SK-N-SH (cell line): ENCODE results near the gene TBC1D5. TPM values are rescaled to one million over a fixed set of nuclear protein-coding genes. Genes with fewer than 3 reads are reported as not detected.

ENCODE experiments used
- CTCF ChIA-PET: fragments of 300-600, 350-600 bp; formaldehyde crosslinking; extraction: SDS; loops from one replicate; lab custom pipeline; 2021; lab: Yijun Ruan, JAX
- POLR2A ChIA-PET: fragments of 350-600 bp; sonication (Branson Sonifier 250); formaldehyde crosslinking; extraction: SDS; loops from one replicate; lab custom pipeline; 2020; ENCODE audit warnings: antibody characterized with exemption, inconsistent platforms; lab: Yijun Ruan, JAX
- DNase-seq: peaks from one replicate; pipeline ENCODE4 v3.0.0; 2012
- H2AFZ ChIP-seq: fragments of 200-600 bp; sonication (generic); 2 replicates; pipeline ENCODE4 v1.8.1; 2016; ENCODE audit warnings: antibody characterized with exemption, mild to moderate bottlenecking, low read depth
- H3F3A ChIP-seq: fragments of 200-600 bp; sonication (generic); replicated peaks from 2 replicates; pipeline ENCODE3; 2016; ENCODE audit warnings: antibody characterized with exemption, mild to moderate bottlenecking; ENCODE audit not compliant: insufficient read depth
- H3K27ac ChIP-seq, 2 experiments: fragments of 200-500 bp in 1 of 2; fragments of 200-600 bp in 1 of 2; sonication (Bioruptor generic) in 1 of 2; sonication (generic), shearing (Covaris generic) in 1 of 2; 2 replicates each; pipeline versions ENCODE4 v1.5.1 to v1.6.1; 2014 to 2016; ENCODE audit warnings: low read depth in 2 of 2, inconsistent platforms in 1 of 2, low read length in 1 of 2, mild to moderate bottlenecking in 1 of 2, mixed read lengths in 1 of 2
- H3K27me3 ChIP-seq: fragments of 200-600 bp; sonication (generic), shearing (Covaris generic); 2 replicates; pipeline ENCODE4 v1.6.1; 2016; ENCODE audit warnings: mixed run types; ENCODE audit not compliant: insufficient read depth
- H3K36me3 ChIP-seq, 2 experiments: fragments of 200-500 bp in 1 of 2; fragments of 200-600 bp in 1 of 2; sonication (Bioruptor generic) in 1 of 2; sonication (generic) in 1 of 2; replicated peaks in 1 of 2; 2 replicates each; pipeline versions ENCODE3 to v1.5.1; 2014 to 2016; ENCODE audit warnings: low read length in 1 of 2, mild to moderate bottlenecking in 1 of 2; ENCODE audit not compliant: insufficient read depth in 2 of 2, control insufficient read depth in 1 of 2
- H3K4me1 ChIP-seq, 2 experiments: fragments of 200-500 bp in 1 of 2; fragments of 200-600 bp in 1 of 2; sonication (Bioruptor generic) in 1 of 2; sonication (generic), shearing (Covaris generic) in 1 of 2; 2 replicates each; pipeline versions ENCODE4 v1.5.1 to v1.6.1; 2014 to 2016; ENCODE audit warnings: low read depth in 1 of 2, low read length in 1 of 2, mixed run types in 1 of 2; ENCODE audit not compliant: insufficient read depth in 2 of 2, control insufficient read depth in 1 of 2
- H3K4me2 ChIP-seq: fragments of 200-600 bp; sonication (generic), shearing (Covaris generic); 2 replicates; pipeline ENCODE4 v1.6.1; 2017; ENCODE audit warnings: mixed run types
- H3K4me3 ChIP-seq, 2 experiments: fragments of 200-500 bp in 1 of 2; fragments of 200-600 bp in 1 of 2; sonication (Bioruptor generic) in 1 of 2; sonication (generic), shearing (Covaris generic) in 1 of 2; 2 replicates each; pipeline versions ENCODE4 v1.5.1 to v1.8.1; 2014 to 2016; ENCODE audit warnings: low read depth in 2 of 2, inconsistent platforms in 1 of 2, low read length in 1 of 2, mild to moderate bottlenecking in 1 of 2, mixed read lengths in 1 of 2, moderate library complexity in 1 of 2
- H3K79me2 ChIP-seq: fragments of 200-600 bp; sonication (generic); 2 replicates; pipeline ENCODE4 v1.8.1; 2017; ENCODE audit warnings: mild to moderate bottlenecking; ENCODE audit not compliant: insufficient read depth
- H3K9ac ChIP-seq: fragments of 200-600 bp; sonication (generic); 2 replicates; pipeline ENCODE4 v1.6.1; 2017; ENCODE audit warnings: mixed run types
- H3K9me2 ChIP-seq: fragments of 200-600 bp; sonication (generic); 2 replicates; pipeline ENCODE4 v1.6.1; 2017; ENCODE audit warnings: mixed run types
- H3K9me3 ChIP-seq: fragments of 200-600 bp; sonication (generic); 2 replicates; pipeline ENCODE4 v1.6.1; 2017; ENCODE audit warnings: mixed run types, mild to moderate bottlenecking, moderate library complexity
- H4K20me1 ChIP-seq: fragments of 200-600 bp; sonication (generic); 2 replicates; pipeline ENCODE4 v1.6.1; 2017; ENCODE audit warnings: mild to moderate bottlenecking, mixed run types; ENCODE audit not compliant: insufficient read depth
- ELF1 ChIP-seq: IDR thresholded peaks from 2 replicates; pipeline ENCODE4 v1.4.0; 2012
- EZH2phosphoT487 ChIP-seq: fragments of 200-600 bp; sonication (generic); IDR thresholded peaks from 2 replicates; pipeline ENCODE4 v1.6.1; 2017; ENCODE audit warnings: low read depth, mixed run types, mild to moderate bottlenecking, antibody characterized with exemption, moderate library complexity, borderline replicate concordance
- FOSL2 ChIP-seq: IDR thresholded peaks from 2 replicates; pipeline ENCODE4 v1.4.0; 2012; ENCODE audit warnings: low read depth, mild to moderate bottlenecking, moderate library complexity, borderline replicate concordance
- GABPA ChIP-seq: IDR thresholded peaks from 2 replicates; pipeline ENCODE4 v1.4.0; 2012; ENCODE audit warnings: low read depth, mild to moderate bottlenecking
- GATA2 ChIP-seq: sonication (generic); formaldehyde crosslinking; IDR thresholded peaks from 2 replicates; pipeline ENCODE4 v1.5.0; 2020; ENCODE audit warnings: mild to moderate bottlenecking, missing genetic modification reagents
- JUND ChIP-seq: IDR thresholded peaks from 2 replicates; pipeline ENCODE4 v1.4.0; 2012
- MEF2A ChIP-seq: IDR thresholded peaks from 2 replicates; pipeline ENCODE4 v1.4.0; 2012; ENCODE audit warnings: low read depth, borderline replicate concordance
- NFIC ChIP-seq: IDR thresholded peaks from 2 replicates; pipeline ENCODE4 v1.4.0; 2012; ENCODE audit warnings: borderline replicate concordance
- POLR2AphosphoS5 ChIP-seq: IDR thresholded peaks from 2 replicates; pipeline ENCODE4 v1.6.1; 2012; ENCODE audit warnings: low read depth, low read length
- RAD21 ChIP-seq: IDR thresholded peaks from 2 replicates; pipeline ENCODE4 v1.6.1; 2012; ENCODE audit warnings: mild to moderate bottlenecking, low read length
- RXRA ChIP-seq: IDR thresholded peaks from 2 replicates; pipeline ENCODE4 v1.4.0; 2012; ENCODE audit warnings: low read depth, mild to moderate bottlenecking, borderline replicate concordance
- SMC3 ChIP-seq: IDR thresholded peaks from 2 replicates; pipeline ENCODE4 v1.6.1; 2012; ENCODE audit warnings: low read depth, low read length, improper control_type of control experiment
- TAF1 ChIP-seq: IDR thresholded peaks from 2 replicates; pipeline ENCODE4 v1.6.1; 2012; ENCODE audit warnings: low read depth, mild to moderate bottlenecking, low read length, moderate library complexity, borderline replicate concordance
- TEAD4 ChIP-seq: IDR thresholded peaks from 2 replicates; pipeline ENCODE4 v1.4.0; 2012; ENCODE audit warnings: mild to moderate bottlenecking, borderline replicate concordance; ENCODE audit not compliant: insufficient read depth
- YY1 ChIP-seq: IDR thresholded peaks from 2 replicates; pipeline ENCODE4 v1.4.0; 2012; ENCODE audit warnings: low read depth, mild to moderate bottlenecking
- WGBS: methylation state at CpG from one replicate; pipeline ENCODE4 v1.1.6; 2017; ENCODE audit warnings: low lambda C conversion rate; 5-methylcytosine and 5-hydroxymethylcytosine counted together
- polyA plus RNA-seq, 3 experiments: library from polyadenylated mRNA; depleted of rRNA; stranded (reverse); fragments of >200 nt; gene quantifications; 2 replicates each; pipeline ENCODE4 v1.2.3, GENCODE V29; 2012
- TF ChIP-seq, protein P1 (sequence below): IDR thresholded peaks from 2 replicates; pipeline ENCODE4; 2012
- TF ChIP-seq, protein P2 (sequence below): fragments of 150-350 bp; IDR thresholded peaks from 2 replicates; pipeline ENCODE4 v1.6.1; 2016; ENCODE audit warnings: mild to moderate bottlenecking, low read depth, low read length
- TF ChIP-seq, protein P3 (sequence below): IDR thresholded peaks from 2 replicates; pipeline ENCODE4 v1.4.0; 2012; ENCODE audit warnings: low read depth, borderline replicate concordance
- TF ChIP-seq, protein P4 (sequence below): IDR thresholded peaks from 2 replicates; pipeline ENCODE4 v1.4.0; 2012; ENCODE audit warnings: low read depth

TBC1D5 gene
- polyA plus RNA-seq, 1 of the 3 experiments (the other 2 are of a cell fraction) = 19.5 TPM

DNA sequence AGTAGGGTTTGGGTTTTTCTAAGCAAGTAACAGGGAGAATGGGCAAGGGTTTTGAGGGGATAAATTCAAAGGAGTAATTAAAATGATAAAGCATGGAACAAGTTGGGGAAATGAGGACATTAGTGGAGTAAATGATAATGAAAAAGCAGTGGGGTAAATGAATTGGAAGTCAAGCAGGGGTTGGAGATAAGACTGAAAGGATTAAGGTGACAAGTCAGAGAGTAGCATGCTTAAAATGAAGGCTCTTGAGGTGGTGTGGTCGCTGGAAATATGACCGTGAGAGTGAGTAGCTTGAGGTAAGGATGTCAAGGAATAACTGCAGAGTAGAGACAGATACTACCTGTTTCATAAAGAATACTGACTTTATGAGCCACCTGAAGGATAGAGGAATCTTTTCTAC is 408.5 kb downstream of the TBC1D5 start:
- CTCF ChIA-PET = interaction anchor here (1.1 kb wide), 1 partner anchor 19 kb away, joined by 3 read pairs; no protein-coding TSS in a partner anchor
- no peak for DNase-seq
- no peaks in the 10 kb centered on the region for H3K36me3 ChIP-seq
- H3K27ac ChIP-seq = no peak overlapping the region
- no peaks in the 10 kb centered on the region for H3K9me3 ChIP-seq
- H3K27me3 ChIP-seq = no peaks in the 10 kb centered on the region
- no peaks in the 10 kb centered on the region for H3K79me2 ChIP-seq
- no peaks in the 10 kb centered on the region for H4K20me1 ChIP-seq
- no peaks in the 10 kb centered on the region for H3K9me2 ChIP-seq
- H3F3A ChIP-seq = no peaks in the 10 kb centered on the region
- POLR2A ChIA-PET = no interaction called here
- H3K4me2 ChIP-seq = no peak overlapping the region
- 96% methylated on average over 2 of the region's 2 CpGs for WGBS
- H3K4me1 ChIP-seq = peaks cover 0 to 2% of the 10 kb centered on the region in 2 experiments; a peak in 2 of 4 replicates
- H2AFZ ChIP-seq = no peak overlapping the region
- no peak overlapping the region for H3K4me3 ChIP-seq
- H3K9ac ChIP-seq = no peak overlapping the region
- TF ChIP-seq NFIC (no peak), GABPA (no peak), GATA2 (CRISPR knock-in tag) (no peak)

DNA sequence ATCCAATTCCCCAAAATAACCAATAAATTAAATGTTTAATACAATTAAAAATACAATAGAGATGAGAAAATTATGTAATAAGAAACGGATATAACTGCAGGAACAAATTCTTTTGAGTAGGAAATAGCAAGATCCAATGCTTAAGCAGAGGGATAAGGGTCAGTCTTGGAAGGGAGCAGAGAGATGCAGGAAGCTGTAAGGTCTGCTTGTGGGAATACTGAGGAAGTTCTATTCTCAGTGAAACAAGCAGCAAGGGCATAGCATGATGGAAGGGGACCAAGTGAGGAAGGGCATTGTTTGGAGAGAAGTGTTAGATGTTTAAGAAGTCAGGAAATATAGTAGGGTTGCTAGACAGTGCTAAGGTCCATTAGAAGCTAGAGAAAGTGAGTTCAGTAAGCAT is 409.0 kb downstream of the TBC1D5 start:
- Histone ChIP-seq H3K9ac (no peak overlapping the region), H3K27me3 (no peaks in the 10 kb centered on the region)
- TF ChIP-seq POLR2AphosphoS5 (no peak), JUND (no peak), SMC3 (no peak), TAF1 (no peak), FOSL2 (no peak), YY1 (no peak), MEF2A (no peak), TEAD4 (no peak), EZH2phosphoT487 (no peak), RAD21 (no peak), RXRA (no peak), ELF1 (no peak)
- TF ChIP-seq, protein P1, sequence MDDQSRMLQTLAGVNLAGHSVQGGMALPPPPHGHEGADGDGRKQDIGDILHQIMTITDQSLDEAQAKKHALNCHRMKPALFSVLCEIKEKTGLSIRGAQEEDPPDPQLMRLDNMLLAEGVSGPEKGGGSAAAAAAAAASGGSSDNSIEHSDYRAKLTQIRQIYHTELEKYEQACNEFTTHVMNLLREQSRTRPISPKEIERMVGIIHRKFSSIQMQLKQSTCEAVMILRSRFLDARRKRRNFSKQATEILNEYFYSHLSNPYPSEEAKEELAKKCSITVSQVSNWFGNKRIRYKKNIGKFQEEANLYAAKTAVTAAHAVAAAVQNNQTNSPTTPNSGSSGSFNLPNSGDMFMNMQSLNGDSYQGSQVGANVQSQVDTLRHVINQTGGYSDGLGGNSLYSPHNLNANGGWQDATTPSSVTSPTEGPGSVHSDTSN = no peak
- TF ChIP-seq, protein P2, sequence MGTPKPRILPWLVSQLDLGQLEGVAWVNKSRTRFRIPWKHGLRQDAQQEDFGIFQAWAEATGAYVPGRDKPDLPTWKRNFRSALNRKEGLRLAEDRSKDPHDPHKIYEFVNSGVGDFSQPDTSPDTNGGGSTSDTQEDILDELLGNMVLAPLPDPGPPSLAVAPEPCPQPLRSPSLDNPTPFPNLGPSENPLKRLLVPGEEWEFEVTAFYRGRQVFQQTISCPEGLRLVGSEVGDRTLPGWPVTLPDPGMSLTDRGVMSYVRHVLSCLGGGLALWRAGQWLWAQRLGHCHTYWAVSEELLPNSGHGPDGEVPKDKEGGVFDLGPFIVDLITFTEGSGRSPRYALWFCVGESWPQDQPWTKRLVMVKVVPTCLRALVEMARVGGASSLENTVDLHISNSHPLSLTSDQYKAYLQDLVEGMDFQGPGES = no peak
- TF ChIP-seq, protein P3, sequence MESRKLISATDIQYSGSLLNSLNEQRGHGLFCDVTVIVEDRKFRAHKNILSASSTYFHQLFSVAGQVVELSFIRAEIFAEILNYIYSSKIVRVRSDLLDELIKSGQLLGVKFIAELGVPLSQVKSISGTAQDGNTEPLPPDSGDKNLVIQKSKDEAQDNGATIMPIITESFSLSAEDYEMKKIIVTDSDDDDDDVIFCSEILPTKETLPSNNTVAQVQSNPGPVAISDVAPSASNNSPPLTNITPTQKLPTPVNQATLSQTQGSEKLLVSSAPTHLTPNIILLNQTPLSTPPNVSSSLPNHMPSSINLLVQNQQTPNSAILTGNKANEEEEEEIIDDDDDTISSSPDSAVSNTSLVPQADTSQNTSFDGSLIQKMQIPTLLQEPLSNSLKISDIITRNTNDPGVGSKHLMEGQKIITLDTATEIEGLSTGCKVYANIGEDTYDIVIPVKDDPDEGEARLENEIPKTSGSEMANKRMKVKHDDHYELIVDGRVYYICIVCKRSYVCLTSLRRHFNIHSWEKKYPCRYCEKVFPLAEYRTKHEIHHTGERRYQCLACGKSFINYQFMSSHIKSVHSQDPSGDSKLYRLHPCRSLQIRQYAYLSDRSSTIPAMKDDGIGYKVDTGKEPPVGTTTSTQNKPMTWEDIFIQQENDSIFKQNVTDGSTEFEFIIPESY = no peak
- TF ChIP-seq, protein P4, sequence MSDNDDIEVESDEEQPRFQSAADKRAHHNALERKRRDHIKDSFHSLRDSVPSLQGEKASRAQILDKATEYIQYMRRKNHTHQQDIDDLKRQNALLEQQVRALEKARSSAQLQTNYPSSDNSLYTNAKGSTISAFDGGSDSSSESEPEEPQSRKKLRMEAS = no peak
- TF ChIP-seq, all 33 proteins: peak for 0
- Histone ChIP-seq H3K4me2 (no peak overlapping the region), H3F3A (no peaks in the 10 kb centered on the region), H3K9me3 (no peaks in the 10 kb centered on the region), H3K9me2 (no peaks in the 10 kb centered on the region), H3K4me1 (no peaks in the 10 kb centered on the region; a peak in 2 of 4 replicates), H3K4me3 (no peak overlapping the region), H2AFZ (no peak overlapping the region), H3K36me3 (no peaks in the 10 kb centered on the region), H3K79me2 (no peaks in the 10 kb centered on the region), H4K20me1 (no peaks in the 10 kb centered on the region), H3K27ac (no peak overlapping the region)
- ChIA-PET CTCF (interaction anchor here (1.1 kb wide), 1 partner anchor 20 kb away, joined by 3 read pairs; no protein-coding TSS in a partner anchor), POLR2A (no interaction called here)
- 82% methylated on average over 1 of the region's 1 CpG for WGBS
- DNase-seq = no peak
